GM12872 (cell line): Measurements from ENCODE around the gene ADAP2.

Source experiments
- CTCF ChIP-seq: IDR thresholded peaks from 3 replicates; pipeline ENCODE4 v1.5.1; 2011; ENCODE audit warnings: low read depth, mild to moderate bottlenecking, low read length, moderate library complexity; ENCODE audit not compliant: insufficient read depth

The ADAP2 gene

GRCh38 chr17:30908717-30909420 is 12.9 kb upstream of the ADAP2 start:
- TF ChIP-seq CTCF, result no peak

GRCh38 chr17:30913955-30914354 is 7.8 kb upstream of the ADAP2 start:
- TF ChIP-seq CTCF, result no peak

- no peak for TF ChIP-seq CTCF
These were observed 5.7 kb upstream of the ADAP2 start for GRCh38 chr17:30915833-30916611.

- no peak for TF ChIP-seq CTCF
These were observed 4.7 kb upstream of the ADAP2 start for GRCh38 chr17:30917050-30917449.

- TF ChIP-seq CTCF, result no peak
These were observed 1.5 kb upstream of the ADAP2 start for GRCh38 chr17:30920282-30920681.

GRCh38 chr17:30920683-30921543 is 832 bp upstream of the ADAP2 start:
- no peak for TF ChIP-seq CTCF
